CD14-positive monocyte (primary cell): ENCODE measurements around the gene CXorf65. TPM values are rescaled to one million over a fixed set of nuclear protein-coding genes. Genes with fewer than 3 reads are reported as not detected.

Source experiments
- DNase-seq, 3 donors: peaks; one replicate each; pipeline ENCODE4 v3.0.0-alpha.2; 2011 to 2022
- H2AFZ ChIP-seq: 2 replicates; pipeline ENCODE4 v1.6.0; 2012; ENCODE audit warnings: mild to moderate bottlenecking, low read depth, low read length, inconsistent platforms; ENCODE audit not compliant: insufficient read depth, poor library complexity, severe bottlenecking
- H3K27ac ChIP-seq, 2 donors: 1 replicate in 1 of 2; 2 replicates in 1 of 2; pipeline ENCODE4 v1.5.1; 2012 to 2013; ENCODE audit warnings: low read length in 2 of 2, control low read depth in 1 of 2, inconsistent platforms in 1 of 2, low read depth in 1 of 2, mild to moderate bottlenecking in 1 of 2
- H3K27me3 ChIP-seq, 2 donors: one replicate each; pipeline versions ENCODE4 v1.6.0 to v1.6.1; 2011 to 2013; ENCODE audit warnings: low read length in 2 of 2; ENCODE audit not compliant: control insufficient read depth in 2 of 2, insufficient read depth in 2 of 2
- H3K36me3 ChIP-seq, 2 donors: replicated peaks in 1 of 2; 1 replicate in 1 of 2; 2 replicates in 1 of 2; pipeline versions ENCODE4 v1.5.1 to v1.6.1; 2012 to 2013; ENCODE audit warnings: low read length in 2 of 2, control low read depth in 1 of 2, inconsistent platforms in 1 of 2, mild to moderate bottlenecking in 1 of 2; ENCODE audit not compliant: insufficient read depth in 2 of 2, control insufficient read depth in 1 of 2
- H3K4me1 ChIP-seq, 2 donors: 1 replicate in 1 of 2; 2 replicates in 1 of 2; pipeline versions ENCODE4 v1.5.1 to v1.6.1; 2012 to 2013; ENCODE audit warnings: low read length in 2 of 2, control low read depth in 1 of 2, inconsistent platforms in 1 of 2, mild to moderate bottlenecking in 1 of 2, moderate library complexity in 1 of 2; ENCODE audit not compliant: insufficient read depth in 2 of 2, control insufficient read depth in 1 of 2
- H3K4me2 ChIP-seq: replicated peaks from 2 replicates; pipeline ENCODE3; 2012; ENCODE audit warnings: low read length, moderate library complexity, mild to moderate bottlenecking; ENCODE audit not compliant: poor library complexity, severe bottlenecking; ENCODE audit errors: extremely low read depth
- H3K4me3 ChIP-seq, 3 experiments: fragments of 200-600 bp in 1 of 3; sonication (generic) in 1 of 3; replicated peaks in 1 of 3; 1 replicate in 2 of 3; 2 replicates in 1 of 3; pipeline ENCODE4 v1.5.1; 2011 to 2013; ENCODE audit warnings: low read length in 3 of 3, mild to moderate bottlenecking in 3 of 3, control low read depth in 2 of 3, low read depth in 2 of 3, inconsistent platforms in 1 of 3, moderate library complexity in 1 of 3
- H3K79me2 ChIP-seq: 2 replicates; pipeline ENCODE4 v1.6.0; 2012; ENCODE audit warnings: mild to moderate bottlenecking, control low read depth, inconsistent platforms, low read length, moderate library complexity; ENCODE audit not compliant: insufficient read depth
- H3K9ac ChIP-seq: 2 replicates; pipeline ENCODE4 v1.6.0; 2017; ENCODE audit warnings: low read length, mild to moderate bottlenecking; ENCODE audit not compliant: insufficient read depth, poor library complexity, severe bottlenecking
- H3K9me3 ChIP-seq, 2 donors: replicated peaks in 1 of 2; 1 replicate in 1 of 2; 2 replicates in 1 of 2; pipeline versions ENCODE4 v1.5.1 to v1.6.1; 2012 to 2013; ENCODE audit warnings: low read length in 2 of 2, control low read depth in 1 of 2; ENCODE audit not compliant: control insufficient read depth in 1 of 2, insufficient read depth in 1 of 2
- H4K20me1 ChIP-seq: 2 replicates; pipeline ENCODE4 v1.6.0; 2012; ENCODE audit warnings: mild to moderate bottlenecking, low read length, control low read depth, moderate library complexity; ENCODE audit not compliant: insufficient read depth
- H3K27ac Mint-ChIP-seq, 7 donors: one replicate each; pipeline ENCODE4 v1.8.0; 2020; ENCODE audit warnings: mild to moderate bottlenecking in 7 of 7, mixed read lengths in 7 of 7, moderate library complexity in 6 of 7, inconsistent platforms in 2 of 7
- H3K27me3 Mint-ChIP-seq, 3 donors: one replicate each; pipeline ENCODE4 v1.8.0; 2021 to 2022; ENCODE audit warnings: low read depth in 3 of 3, mild to moderate bottlenecking in 3 of 3, mixed read lengths in 3 of 3, moderate library complexity in 3 of 3, inconsistent platforms in 1 of 3
- H3K36me3 Mint-ChIP-seq, 2 donors: one replicate each; pipeline ENCODE4 v1.8.0; 2020; ENCODE audit warnings: mixed read lengths in 2 of 2, inconsistent platforms in 1 of 2, mild to moderate bottlenecking in 1 of 2
- H3K4me1 Mint-ChIP-seq: one replicate; pipeline ENCODE4 v1.8.0; 2020; ENCODE audit warnings: mild to moderate bottlenecking, mixed read lengths
- H3K4me3 Mint-ChIP-seq, 2 donors: one replicate each; pipeline ENCODE4 v1.8.0; 2020; ENCODE audit warnings: mild to moderate bottlenecking in 2 of 2, mixed read lengths in 2 of 2, moderate library complexity in 1 of 2
- H3K9me3 Mint-ChIP-seq, 7 donors: one replicate each; pipeline ENCODE4 v1.8.0; 2020 to 2022; ENCODE audit warnings: mixed read lengths in 7 of 7, mild to moderate bottlenecking in 6 of 7, moderate library complexity in 6 of 7, inconsistent platforms in 2 of 7
- WGBS: methylation state at CpG from one replicate; pipeline ENCODE4 v1.1.5; 2013; ENCODE audit warnings: missing lambda C conversion rate; ENCODE audit not compliant: insufficient coverage; 5-methylcytosine and 5-hydroxymethylcytosine counted together
- intact Hi-C, 2 donors: fragments of 100-400 bp; cut with micrococcal nuclease; formaldehyde crosslinking; loops; one replicate each; pipeline versions ENCODE4 v1.15.0 to v1.15.1; 2023
- polyA plus RNA-seq, 3 donors: library from polyadenylated mRNA; depleted of rRNA in 1 of 3; unstranded in 2 of 3; stranded (reverse) in 1 of 3; fragments of 300-500 nt in 2 of 3; fragments of >200 nt in 1 of 3; fragmentation: Illumina TruSeq in 2 of 3; gene quantifications; 1 replicate in 2 of 3; 2 replicates in 1 of 3; pipeline ENCODE4 v1.2.3, GENCODE V29; 2012 to 2021
- TF ChIP-seq, protein P1 (sequence below): fragments of 200-600 bp; IDR thresholded peaks from one replicate; pipeline ENCODE4 v1.8.0; 2022; ENCODE audit warnings: antibody characterized with exemption, mild to moderate bottlenecking

The CXorf65 gene
- polyA plus RNA-seq, 3 donors, result 3.8 TPM; not detected in 2

DNA sequence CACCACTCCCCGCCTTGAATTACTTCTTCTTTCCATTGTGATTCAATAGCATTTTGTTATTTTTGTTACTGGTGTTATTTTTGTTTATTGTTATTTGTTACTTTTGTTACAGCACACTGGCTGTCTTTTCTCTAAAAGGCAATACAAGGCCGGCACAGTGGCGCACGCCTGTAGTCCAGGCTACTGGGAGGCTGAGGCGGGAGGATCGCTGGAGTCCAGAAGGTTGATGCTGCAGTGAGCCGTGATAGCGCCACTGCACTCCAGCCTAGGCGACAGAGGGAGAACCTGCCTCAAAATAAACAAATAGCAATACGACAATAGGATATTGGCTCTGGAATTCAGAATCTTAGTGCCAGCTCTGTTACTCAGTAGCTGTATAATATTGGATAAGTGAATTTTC, 10.8 kb upstream of the CXorf65 start:
- Mint-ChIP-seq H3K36me3 (peaks cover 14 to 17% of the 10 kb centered on the region in 2 donors), H3K27ac (no peak overlapping the region), H3K4me3 (no peak overlapping the region), H3K27me3 (peaks cover 0 to 4% (median 0%) of the 10 kb centered on the region in 3 donors), H3K9me3 (peaks cover 0 to 5% (median 2%) of the 10 kb centered on the region in 7 donors), H3K4me1 (peaks cover 18% of the 10 kb centered on the region)
- H3K79me2 ChIP-seq, result peaks cover 5% of the 10 kb centered on the region
- H3K27me3 ChIP-seq, result no peaks in the 10 kb centered on the region
- no peak overlapping the region for H3K4me2 ChIP-seq
- no peak overlapping the region for H3K9ac ChIP-seq
- intact Hi-C loops, result loop anchor here in 1 of 2 donors (5.0 kb wide), 1 partner anchor 65 kb away; no protein-coding TSS in a partner anchor
- H3K4me1 ChIP-seq, result peaks cover 24% of the 10 kb centered on the region in 2 donors
- no peak overlapping the region for H3K4me3 ChIP-seq
- peak overlapping the region; percentile 76 for H2AFZ ChIP-seq
- 100% methylated on average over 2 of the region's 10 CpGs for WGBS
- no peak overlapping the region for H3K27ac ChIP-seq
- TF ChIP-seq, protein P1, sequence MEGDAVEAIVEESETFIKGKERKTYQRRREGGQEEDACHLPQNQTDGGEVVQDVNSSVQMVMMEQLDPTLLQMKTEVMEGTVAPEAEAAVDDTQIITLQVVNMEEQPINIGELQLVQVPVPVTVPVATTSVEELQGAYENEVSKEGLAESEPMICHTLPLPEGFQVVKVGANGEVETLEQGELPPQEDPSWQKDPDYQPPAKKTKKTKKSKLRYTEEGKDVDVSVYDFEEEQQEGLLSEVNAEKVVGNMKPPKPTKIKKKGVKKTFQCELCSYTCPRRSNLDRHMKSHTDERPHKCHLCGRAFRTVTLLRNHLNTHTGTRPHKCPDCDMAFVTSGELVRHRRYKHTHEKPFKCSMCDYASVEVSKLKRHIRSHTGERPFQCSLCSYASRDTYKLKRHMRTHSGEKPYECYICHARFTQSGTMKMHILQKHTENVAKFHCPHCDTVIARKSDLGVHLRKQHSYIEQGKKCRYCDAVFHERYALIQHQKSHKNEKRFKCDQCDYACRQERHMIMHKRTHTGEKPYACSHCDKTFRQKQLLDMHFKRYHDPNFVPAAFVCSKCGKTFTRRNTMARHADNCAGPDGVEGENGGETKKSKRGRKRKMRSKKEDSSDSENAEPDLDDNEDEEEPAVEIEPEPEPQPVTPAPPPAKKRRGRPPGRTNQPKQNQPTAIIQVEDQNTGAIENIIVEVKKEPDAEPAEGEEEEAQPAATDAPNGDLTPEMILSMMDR, result no peak
- no peaks in the 10 kb centered on the region for H4K20me1 ChIP-seq
- peaks cover 16 to 25% of the 10 kb centered on the region in 2 donors for H3K36me3 ChIP-seq
- H3K9me3 ChIP-seq, result no peaks in the 10 kb centered on the region
- no peak for DNase-seq

DNA sequence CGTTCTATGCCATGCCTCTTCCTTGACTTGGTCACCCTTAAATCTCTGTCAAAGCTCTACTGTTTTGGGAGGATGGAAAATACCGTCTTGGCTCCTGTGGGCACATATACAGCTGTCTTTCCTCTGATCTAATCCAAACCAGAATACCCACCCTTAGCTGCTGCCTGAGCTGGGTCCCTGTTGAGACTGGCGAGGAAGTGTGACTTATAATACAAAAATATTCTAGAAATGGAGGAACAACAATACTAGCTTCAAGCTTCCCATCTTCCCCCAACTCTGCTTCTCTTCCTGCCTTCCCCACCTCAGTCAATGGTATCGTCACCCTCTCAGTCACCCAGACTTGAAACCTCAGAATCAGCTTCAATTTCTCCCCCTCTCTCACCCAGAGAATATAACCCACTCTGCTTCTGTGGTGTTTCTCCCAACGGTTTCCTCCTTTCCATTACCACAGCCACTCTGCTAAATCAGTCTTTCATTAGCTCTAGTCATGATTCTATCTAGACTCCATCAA, 5.4 kb upstream of the CXorf65 start:
- Histone ChIP-seq H3K9me3 (no peaks in the 10 kb centered on the region), H3K4me1 (peaks cover 42 to 45% of the 10 kb centered on the region in 2 donors), H3K27ac (peak overlapping the region; percentile 67 to 93), H2AFZ (peak overlapping the region; percentile 18), H3K79me2 (peaks cover 7% of the 10 kb centered on the region), H3K36me3 (peaks cover 0 to 2% of the 10 kb centered on the region in 2 donors), H3K4me2 (peak overlapping the region; percentile 55), H3K27me3 (no peaks in the 10 kb centered on the region), H3K4me3 (peak overlapping the region; percentile 29 to 58 (median 56)), H3K9ac (peak overlapping the region; percentile 55), H4K20me1 (no peaks in the 10 kb centered on the region)
- H3K9me3 Mint-ChIP-seq, result peaks cover 0 to 2% (median 0%) of the 10 kb centered on the region in 7 donors
- peak overlapping the region; percentile 79 to 88 for H3K4me3 Mint-ChIP-seq
- H3K36me3 Mint-ChIP-seq, result peaks cover 0 to 11% of the 10 kb centered on the region in 2 donors
- intact Hi-C loops, result no loop called here
- TF ChIP-seq, protein P1, result no peak
- WGBS, result 0% methylated on average over 1 of the region's 5 CpGs
- peak in 2 of 3 donors; percentile 14 to 35 for DNase-seq
- peak overlapping the region; percentile 91 to 98 (median 96) for H3K27ac Mint-ChIP-seq
- H3K27me3 Mint-ChIP-seq, result peaks cover 0 to 5% (median 0%) of the 10 kb centered on the region in 3 donors
- H3K4me1 Mint-ChIP-seq, result peaks cover 52% of the 10 kb centered on the region
